SU-DHL-6 (cell line): ENCODE results near the gene INPP4B.

ENCODE experiments used
- H2AFZ ChIP-seq: fragments of 200-600 bp; sonication (generic); 2 replicates; pipeline ENCODE4 v1.6.1; 2014; ENCODE audit warnings: low read depth, mild to moderate bottlenecking, moderate library complexity, mixed read lengths, antibody characterized with exemption, low read length; ENCODE audit not compliant: severe bottlenecking
- H3F3A ChIP-seq: fragments of 200-600 bp; shearing (Covaris generic); 2 replicates; pipeline ENCODE4 v1.6.0; 2016; ENCODE audit warnings: antibody characterized with exemption, mild to moderate bottlenecking; ENCODE audit not compliant: insufficient read depth
- H3K27ac ChIP-seq: fragments of 200-600 bp; sonication (generic); 2 replicates; pipeline ENCODE4 v1.5.1; 2016; ENCODE audit warnings: low read depth, mild to moderate bottlenecking, low read length, moderate library complexity, mixed read lengths
- H3K27me3 ChIP-seq: fragments of 200-600 bp; sonication (generic), shearing (Covaris generic); 2 replicates; pipeline ENCODE4 v1.6.0; 2014; ENCODE audit warnings: mild to moderate bottlenecking, low read length
- H3K36me3 ChIP-seq: fragments of 200-600 bp; sonication (generic); 2 replicates; pipeline ENCODE4 v1.6.1; 2014; ENCODE audit warnings: mild to moderate bottlenecking, low read length, mixed read lengths
- H3K4me2 ChIP-seq: fragments of 300-600, 200-600 bp; shearing (Covaris generic), sonication (generic); 2 replicates; pipeline ENCODE4 v1.6.0; 2014; ENCODE audit warnings: low read length, low read depth, mild to moderate bottlenecking; ENCODE audit not compliant: poor library complexity, severe bottlenecking
- H3K4me3 ChIP-seq: fragments of 200-600 bp; sonication (generic); 2 replicates; pipeline ENCODE4 v1.5.1; 2014; ENCODE audit warnings: antibody characterized with exemption, low read length, mild to moderate bottlenecking, mixed read lengths; ENCODE audit not compliant: insufficient read depth, poor library complexity, severe bottlenecking
- H3K79me2 ChIP-seq: fragments of 200-600 bp; sonication (generic); 2 replicates; pipeline ENCODE4 v1.6.1; 2014; ENCODE audit warnings: mild to moderate bottlenecking, low read length, moderate library complexity; ENCODE audit not compliant: insufficient read depth
- H3K9ac ChIP-seq: fragments of 200-600 bp; sonication (generic); 2 replicates; pipeline ENCODE4 v1.7.0; 2014; ENCODE audit warnings: mild to moderate bottlenecking, low read length
- H3K9me2 ChIP-seq: fragments of 200-600 bp; sonication (generic); replicated peaks from 2 replicates; pipeline ENCODE4 v1.6.1; 2014; ENCODE audit warnings: low read length; ENCODE audit not compliant: insufficient read depth
- H3K9me3 ChIP-seq: fragments of 200-600 bp; sonication (generic); 2 replicates; pipeline ENCODE4 v1.6.1; 2014; ENCODE audit warnings: low read length, mixed read lengths; ENCODE audit not compliant: insufficient read depth
- H4K20me1 ChIP-seq: fragments of 200-600 bp; sonication (generic); 2 replicates; pipeline ENCODE4 v1.6.1; 2014; ENCODE audit warnings: low read depth, mild to moderate bottlenecking, antibody characterized with exemption, low read length, moderate library complexity, mixed read lengths
- CTCF ChIP-seq: fragments of 200-600 bp; sonication (generic); IDR thresholded peaks from one replicate; pipeline ENCODE4 v1.5.1; 2017; ENCODE audit warnings: antibody characterized with exemption, mild to moderate bottlenecking, low read length, moderate library complexity; ENCODE audit not compliant: insufficient read depth, poor library complexity, severe bottlenecking
- EZH2phosphoT487 ChIP-seq: fragments of 200-600 bp; sonication (generic), shearing (Covaris generic); conservative IDR thresholded peaks from 2 replicates; pipeline ENCODE4 v1.6.1; 2018; ENCODE audit warnings: mild to moderate bottlenecking, antibody characterized with exemption, low read length, moderate library complexity, mixed read lengths

INPP4B gene

GRCh38 chr4:142191901-142192300 lies 654.2 kb downstream of the INPP4B start:
- Histone ChIP-seq H3K9ac (no peak overlapping the region), H3F3A (no peaks in the 10 kb centered on the region), H3K9me2 (no peaks in the 10 kb centered on the region), H3K36me3 (no peaks in the 10 kb centered on the region), H4K20me1 (no peaks in the 10 kb centered on the region), H3K79me2 (no peaks in the 10 kb centered on the region), H3K27me3 (no peaks in the 10 kb centered on the region), H3K9me3 (no peaks in the 10 kb centered on the region), H3K27ac (no peak overlapping the region), H2AFZ (no peak overlapping the region), H3K4me3 (no peak overlapping the region), H3K4me2 (no peak overlapping the region)
- TF ChIP-seq EZH2phosphoT487: no peak
- TF ChIP-seq CTCF: no peak

GRCh38 chr4:142181021-142181420 lies 665.1 kb downstream of the INPP4B start:
- Histone ChIP-seq H3K4me2 (no peak overlapping the region), H3K36me3 (no peaks in the 10 kb centered on the region), H4K20me1 (no peaks in the 10 kb centered on the region), H3K4me3 (no peak overlapping the region), H3K27ac (no peak overlapping the region), H3K9me3 (no peaks in the 10 kb centered on the region), H3K9me2 (no peaks in the 10 kb centered on the region), H3K79me2 (no peaks in the 10 kb centered on the region), H3K9ac (no peak overlapping the region), H3K27me3 (no peaks in the 10 kb centered on the region), H3F3A (no peaks in the 10 kb centered on the region), H2AFZ (no peak overlapping the region)
- no peak for TF ChIP-seq EZH2phosphoT487
- no peak for TF ChIP-seq CTCF

- no peaks in the 10 kb centered on the region for H4K20me1 ChIP-seq
- H2AFZ ChIP-seq: no peak overlapping the region
- no peaks in the 10 kb centered on the region for H3K79me2 ChIP-seq
- no peak overlapping the region for H3K9ac ChIP-seq
- H3K36me3 ChIP-seq: no peaks in the 10 kb centered on the region
- no peak overlapping the region for H3K27ac ChIP-seq
- no peak overlapping the region for H3K4me3 ChIP-seq
- H3K9me2 ChIP-seq: no peaks in the 10 kb centered on the region
- H3K9me3 ChIP-seq: no peaks in the 10 kb centered on the region
- H3K4me2 ChIP-seq: no peak overlapping the region
- no peaks in the 10 kb centered on the region for H3K27me3 ChIP-seq
- H3F3A ChIP-seq: no peaks in the 10 kb centered on the region
- no peak for TF ChIP-seq EZH2phosphoT487
- no peak for TF ChIP-seq CTCF
Measured at GRCh38 chr4:142169216-142169615, 676.9 kb downstream of the INPP4B start.

- TF ChIP-seq CTCF (no peak), EZH2phosphoT487 (no peak)
- Histone ChIP-seq H3F3A (no peaks in the 10 kb centered on the region), H3K79me2 (no peaks in the 10 kb centered on the region), H3K9me2 (no peaks in the 10 kb centered on the region), H4K20me1 (no peaks in the 10 kb centered on the region), H3K4me3 (no peak overlapping the region), H3K9me3 (no peaks in the 10 kb centered on the region), H3K27ac (no peak overlapping the region), H3K9ac (no peak overlapping the region), H3K27me3 (no peaks in the 10 kb centered on the region), H3K36me3 (no peaks in the 10 kb centered on the region), H2AFZ (no peak overlapping the region), H3K4me2 (no peak overlapping the region)
Measured at GRCh38 chr4:142168181-142168580, 677.9 kb downstream of the INPP4B start.
